OCI-LY3 (cell line): ENCODE measurements around the gene LPCAT1.

Experiments used
- H2AFZ ChIP-seq: fragments of 200-600, 300-600 bp; shearing (Covaris generic); 2 replicates; pipeline ENCODE4 v1.6.0; 2014; ENCODE audit warnings: antibody characterized with exemption, low read depth, low read length
- H3K27ac ChIP-seq: fragments of 200-600, 300-600 bp; sonication (generic); 2 replicates; pipeline ENCODE4 v1.5.1; 2014; ENCODE audit warnings: mild to moderate bottlenecking, low read length, moderate library complexity, mixed read lengths
- H3K27me3 ChIP-seq: fragments of 200-600, 300-600 bp; sonication (generic); 2 replicates; pipeline ENCODE4 v1.6.1; 2014; ENCODE audit warnings: low read depth, low read length, mixed read lengths
- H3K36me3 ChIP-seq: fragments of 200-600, 300-600 bp; sonication (generic); replicated peaks from 2 replicates; pipeline ENCODE3; 2014; ENCODE audit warnings: low read depth, low read length, mixed read lengths
- H3K4me1 ChIP-seq: fragments of 300-600, 200-600 bp; sonication (generic); 2 replicates; pipeline ENCODE4 v1.6.1; 2014; ENCODE audit warnings: low read length, mixed read lengths
- H3K4me2 ChIP-seq: fragments of 200-600, 300-600 bp; sonication (generic); 2 replicates; pipeline ENCODE4 v1.6.1; 2014; ENCODE audit warnings: low read length, mixed read lengths
- H3K4me3 ChIP-seq: fragments of 300-600, 200-600 bp; sonication (generic); 2 replicates; pipeline ENCODE4 v1.5.1; 2014; ENCODE audit warnings: antibody characterized with exemption, mild to moderate bottlenecking, low read length, moderate library complexity
- H3K79me2 ChIP-seq: fragments of 300-600, 200-600 bp; shearing (Covaris generic); 2 replicates; pipeline ENCODE4 v1.6.1; 2014; ENCODE audit warnings: mild to moderate bottlenecking, low read length, mixed read lengths
- H3K9ac ChIP-seq: fragments of 300-600, 200-600 bp; shearing (Covaris generic); 2 replicates; pipeline ENCODE4 v1.6.0; 2014; ENCODE audit warnings: mild to moderate bottlenecking, low read length, moderate library complexity
- H3K9me3 ChIP-seq: fragments of 200-600, 300-600 bp; shearing (Covaris generic); 2 replicates; pipeline ENCODE4 v1.6.1; 2014; ENCODE audit warnings: low read length, mixed read lengths; ENCODE audit not compliant: insufficient read depth
- H4K20me1 ChIP-seq: fragments of 200-600, 300-600 bp; sonication (generic); 2 replicates; pipeline ENCODE4 v1.6.1; 2016; ENCODE audit warnings: low read length, mixed read lengths; ENCODE audit not compliant: insufficient read depth
- CTCF ChIP-seq: fragments of 200-600, 300-600 bp; sonication (generic); IDR thresholded peaks from 2 replicates; pipeline ENCODE4 v1.5.1; 2014; ENCODE audit warnings: antibody characterized with exemption, low read length, low read depth
- EZH2phosphoT487 ChIP-seq: fragments of 200-600 bp; shearing (Covaris generic); IDR thresholded peaks from 2 replicates; pipeline ENCODE4 v1.6.1; 2018; ENCODE audit warnings: antibody characterized with exemption, mixed run types, low read depth

The LPCAT1 gene

GRCh38 chr5:1436681-1437080 lies 87.1 kb downstream of the LPCAT1 start:
- H3K36me3 ChIP-seq = no peaks in the 10 kb centered on the region

GRCh38 chr5:1436036-1436435 lies 87.7 kb downstream of the LPCAT1 start:
- Histone ChIP-seq H4K20me1 (no peaks in the 10 kb centered on the region), H3K27ac (no peak overlapping the region), H3K4me3 (no peak overlapping the region), H3K79me2 (no peaks in the 10 kb centered on the region), H3K9ac (no peak overlapping the region), H3K9me3 (no peaks in the 10 kb centered on the region), H3K4me2 (no peak overlapping the region), H3K27me3 (no peaks in the 10 kb centered on the region), H3K4me1 (no peaks in the 10 kb centered on the region), H3K36me3 (no peaks in the 10 kb centered on the region), H2AFZ (no peak overlapping the region)
- TF ChIP-seq EZH2phosphoT487 (no peak), CTCF (no peak)

More at GRCh38 chr5:1436681-1437080, 87.1 kb downstream of the LPCAT1 start:
- Histone ChIP-seq H3K27me3 (no peaks in the 10 kb centered on the region), H3K9ac (no peak overlapping the region), H3K4me2 (no peak overlapping the region), H2AFZ (no peak overlapping the region), H3K27ac (no peak overlapping the region), H4K20me1 (no peaks in the 10 kb centered on the region), H3K79me2 (no peaks in the 10 kb centered on the region), H3K9me3 (no peaks in the 10 kb centered on the region), H3K4me1 (no peaks in the 10 kb centered on the region), H3K4me3 (no peak overlapping the region)
- TF ChIP-seq CTCF = no peak
- no peak for TF ChIP-seq EZH2phosphoT487

GRCh38 chr5:1435369-1435768 lies 88.4 kb downstream of the LPCAT1 start:
- TF ChIP-seq CTCF (no peak), EZH2phosphoT487 (no peak)
- Histone ChIP-seq H3K79me2 (no peaks in the 10 kb centered on the region), H3K4me1 (no peaks in the 10 kb centered on the region), H3K27me3 (no peaks in the 10 kb centered on the region), H3K9me3 (no peaks in the 10 kb centered on the region), H3K4me3 (no peak overlapping the region), H3K4me2 (no peak overlapping the region), H3K9ac (no peak overlapping the region), H2AFZ (no peak overlapping the region), H3K36me3 (no peaks in the 10 kb centered on the region), H4K20me1 (no peaks in the 10 kb centered on the region), H3K27ac (no peak overlapping the region)

- no peaks in the 10 kb centered on the region for H3K4me1 ChIP-seq
- no peak for TF ChIP-seq EZH2phosphoT487
- no peak for TF ChIP-seq CTCF
- no peak overlapping the region for H3K4me3 ChIP-seq
- no peaks in the 10 kb centered on the region for H4K20me1 ChIP-seq
- no peaks in the 10 kb centered on the region for H3K79me2 ChIP-seq
- no peaks in the 10 kb centered on the region for H3K36me3 ChIP-seq
- H3K9me3 ChIP-seq = no peaks in the 10 kb centered on the region
- no peak overlapping the region for H2AFZ ChIP-seq
- H3K27ac ChIP-seq = no peak overlapping the region
- H3K9ac ChIP-seq = no peak overlapping the region
- no peaks in the 10 kb centered on the region for H3K27me3 ChIP-seq
- no peak overlapping the region for H3K4me2 ChIP-seq
Measured at GRCh38 chr5:1432296-1432695, 91.5 kb downstream of the LPCAT1 start.
